Stomach (tissue), 4 donors: ENCODE data around the gene GOLGA2.

Source experiments
- CTCF ChIP-seq, 7 experiments: fragments of 450-650 bp in 4 of 7; fragments of 200-600 bp in 3 of 7; sonication (generic) in 3 of 7; IDR thresholded peaks; one replicate each; pipeline ENCODE4 v1.5.1; 2016 to 2019; ENCODE audit warnings: antibody characterized with exemption in 7 of 7, control low read depth in 2 of 7, mild to moderate bottlenecking in 1 of 7
- EP300 ChIP-seq: sonication (generic); formaldehyde crosslinking; IDR thresholded peaks from one replicate; pipeline ENCODE4 v1.6.1; 2017; ENCODE audit warnings: antibody characterized with exemption
- POLR2A ChIP-seq, 4 donors: fragments of 450-650 bp; IDR thresholded peaks; one replicate each; pipeline ENCODE4 v1.6.1; 2016; ENCODE audit warnings: antibody characterized with exemption in 4 of 4, control low read depth in 2 of 4, mild to moderate bottlenecking in 1 of 4, moderate library complexity in 1 of 4
- POLR2AphosphoS5 ChIP-seq, 3 donors: sonication (generic); formaldehyde crosslinking; IDR thresholded peaks; one replicate each; pipeline ENCODE4 v1.6.1; 2016; ENCODE audit warnings: antibody characterized with exemption in 3 of 3

DNA sequence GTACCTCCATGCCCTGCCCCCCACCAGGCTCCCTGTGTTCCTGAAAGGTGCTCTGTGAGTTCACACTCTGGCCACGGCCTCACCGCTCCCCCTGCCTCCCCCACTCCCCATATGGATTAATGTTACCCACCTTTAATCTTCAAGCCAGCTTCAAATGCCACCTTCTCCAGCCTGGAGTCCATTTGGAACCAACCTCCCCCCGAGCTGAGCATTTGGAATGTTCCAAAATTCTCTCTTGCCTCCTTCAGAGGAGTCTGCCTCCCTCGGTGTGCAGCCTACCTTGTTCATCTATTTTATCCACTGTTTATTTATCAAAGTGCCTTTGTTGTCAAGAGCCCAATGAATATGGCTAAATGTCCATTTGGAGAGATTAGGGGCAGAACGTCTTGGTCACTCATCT is 4.3 kb downstream of the GOLGA2 start:
- no peak for TF ChIP-seq POLR2A (IDR thresholded peaks at IDR 0.05)
- no peak for TF ChIP-seq POLR2AphosphoS5 (IDR thresholded peaks at IDR 0.05)
- no peak for TF ChIP-seq EP300
- TF ChIP-seq CTCF (IDR thresholded peaks at IDR 0.05): no peak
